OCI-LY7 (cell line): ENCODE data around the gene TSR3. TPM values are rescaled to one million over a fixed set of nuclear protein-coding genes. Genes with fewer than 3 reads are reported as not detected.

Experiments
- BruUV-seq: library from RNA; stranded (reverse); fragments of 400-500 nt; replicated peaks from 2 replicates; lab custom pipeline; 2021; lab: Mats Ljungman, UMichigan
- CTCF ChIA-PET: fragments of 300-600 bp; sonication (Branson Sonifier 250); formaldehyde crosslinking; loops from one replicate; lab custom pipeline; 2022; ENCODE audit warnings: antibody characterized with exemption; ENCODE audit not compliant: unreplicated experiment; lab: Charles Lee
- POLR2A ChIA-PET: fragments of 300-600 bp; sonication (Branson Sonifier 250); formaldehyde crosslinking; loops from one replicate; lab custom pipeline; 2022; ENCODE audit warnings: antibody characterized with exemption; lab: Charles Lee
- DNase-seq: peaks from one replicate; pipeline ENCODE4 v3.0.0-alpha.2; 2015; ENCODE audit warnings: low spot score
- H2AFZ ChIP-seq: fragments of 200-600 bp; sonication (generic), shearing (Covaris generic); 2 replicates; pipeline ENCODE4 v1.6.1; 2014; ENCODE audit warnings: mild to moderate bottlenecking, antibody characterized with exemption, low read length, moderate library complexity
- H3K27ac ChIP-seq: fragments of 200-600 bp; sonication (generic); 2 replicates; pipeline ENCODE4 v1.5.1; 2014; ENCODE audit warnings: mixed run types, low read depth, mild to moderate bottlenecking, moderate library complexity, low read length, inconsistent platforms; ENCODE audit not compliant: poor library complexity, severe bottlenecking
- H3K36me3 ChIP-seq: fragments of 200-600 bp; sonication (generic); 2 replicates; pipeline ENCODE4 v1.6.1; 2014; ENCODE audit warnings: mild to moderate bottlenecking, antibody characterized with exemption, low read length, moderate library complexity, mixed read lengths; ENCODE audit not compliant: insufficient read depth
- H3K4me1 ChIP-seq: fragments of 200-600 bp; sonication (generic); 2 replicates; pipeline ENCODE4 v1.5.1; 2014; ENCODE audit warnings: mild to moderate bottlenecking, low read length; ENCODE audit not compliant: insufficient read depth, poor library complexity, severe bottlenecking
- H3K4me2 ChIP-seq: fragments of 200-600 bp; sonication (generic); 2 replicates; pipeline ENCODE4 v1.6.1; 2014; ENCODE audit warnings: mild to moderate bottlenecking, low read length
- H3K4me3 ChIP-seq: fragments of 200-600 bp; sonication (generic); 2 replicates; pipeline ENCODE4 v1.5.1; 2014; ENCODE audit warnings: mild to moderate bottlenecking, low read depth, low read length; ENCODE audit not compliant: poor library complexity, severe bottlenecking
- H3K79me2 ChIP-seq: fragments of 200-600 bp; sonication (generic); 2 replicates; pipeline ENCODE4 v1.6.1; 2016; ENCODE audit warnings: low read depth, mild to moderate bottlenecking, low read length, moderate library complexity, mixed read lengths; ENCODE audit not compliant: insufficient read depth
- H3K9me2 ChIP-seq: fragments of 200-600 bp; sonication (generic); 2 replicates; pipeline ENCODE4 v1.6.1; 2016; ENCODE audit warnings: mild to moderate bottlenecking, low read length, mixed read lengths; ENCODE audit not compliant: insufficient read depth
- H3K9me3 ChIP-seq: fragments of 200-600 bp; sonication (generic); 2 replicates; pipeline ENCODE4 v1.6.1; 2014; ENCODE audit warnings: mild to moderate bottlenecking, mixed run types, low read length, mixed read lengths
- H4K20me1 ChIP-seq: fragments of 200-600 bp; sonication (generic); 2 replicates; pipeline ENCODE4 v1.6.1; 2014; ENCODE audit warnings: mild to moderate bottlenecking, antibody characterized with exemption, low read length, moderate library complexity, mixed read lengths; ENCODE audit not compliant: insufficient read depth
- EZH2phosphoT487 ChIP-seq: fragments of 200-600 bp; sonication (generic); IDR thresholded peaks from 2 replicates; pipeline ENCODE4 v1.6.1; 2018; ENCODE audit warnings: low read depth, borderline replicate concordance, mild to moderate bottlenecking, mixed run types, antibody characterized with exemption, low read length, moderate library complexity, mixed read lengths
- intact Hi-C: fragments of 100-400 bp; cut with micrococcal nuclease; formaldehyde crosslinking; loops from one replicate; pipeline ENCODE4 v1.10.0; 2022; ENCODE audit not compliant: unreplicated experiment
- total RNA-seq, 2 experiments: library from RNA; depleted of rRNA in 1 of 2; stranded (reverse); fragments of >200 nt in 1 of 2; shearing (Covaris generic) in 1 of 2; gene quantifications; 2 replicates each; pipeline ENCODE4 v1.2.3, GENCODE V29; 2014 to 2022
- TF ChIP-seq, protein P1 (sequence below): fragments of 200-600 bp; sonication (generic); conservative IDR thresholded peaks from 2 replicates; pipeline ENCODE4 v1.5.1; 2014; ENCODE audit warnings: mild to moderate bottlenecking, antibody characterized with exemption, low read length, moderate library complexity, mixed read lengths

The TSR3 gene
- total RNA-seq, 2 experiments from 2014 or later = 47.2 to 75.8 TPM

GRCh38 chr16:1325673-1326371 lies 25.9 kb downstream of the TSR3 start:
- no TSS peak for BruUV-seq
- TF ChIP-seq, protein P1, sequence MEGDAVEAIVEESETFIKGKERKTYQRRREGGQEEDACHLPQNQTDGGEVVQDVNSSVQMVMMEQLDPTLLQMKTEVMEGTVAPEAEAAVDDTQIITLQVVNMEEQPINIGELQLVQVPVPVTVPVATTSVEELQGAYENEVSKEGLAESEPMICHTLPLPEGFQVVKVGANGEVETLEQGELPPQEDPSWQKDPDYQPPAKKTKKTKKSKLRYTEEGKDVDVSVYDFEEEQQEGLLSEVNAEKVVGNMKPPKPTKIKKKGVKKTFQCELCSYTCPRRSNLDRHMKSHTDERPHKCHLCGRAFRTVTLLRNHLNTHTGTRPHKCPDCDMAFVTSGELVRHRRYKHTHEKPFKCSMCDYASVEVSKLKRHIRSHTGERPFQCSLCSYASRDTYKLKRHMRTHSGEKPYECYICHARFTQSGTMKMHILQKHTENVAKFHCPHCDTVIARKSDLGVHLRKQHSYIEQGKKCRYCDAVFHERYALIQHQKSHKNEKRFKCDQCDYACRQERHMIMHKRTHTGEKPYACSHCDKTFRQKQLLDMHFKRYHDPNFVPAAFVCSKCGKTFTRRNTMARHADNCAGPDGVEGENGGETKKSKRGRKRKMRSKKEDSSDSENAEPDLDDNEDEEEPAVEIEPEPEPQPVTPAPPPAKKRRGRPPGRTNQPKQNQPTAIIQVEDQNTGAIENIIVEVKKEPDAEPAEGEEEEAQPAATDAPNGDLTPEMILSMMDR = no peak
- no peak for TF ChIP-seq EZH2phosphoT487
- Histone ChIP-seq H3K9me3 (no peaks in the 10 kb centered on the region), H3K36me3 (peaks cover 51% of the 10 kb centered on the region), H3K4me3 (no peak overlapping the region), H2AFZ (no peak overlapping the region), H3K9me2 (no peaks in the 10 kb centered on the region), H3K79me2 (no peaks in the 10 kb centered on the region), H3K4me2 (no peak overlapping the region), H3K27ac (no peak overlapping the region), H4K20me1 (no peaks in the 10 kb centered on the region), H3K4me1 (peaks cover under 1% of the 10 kb centered on the region)
- DNase-seq = no peak
- ChIA-PET CTCF (no interaction called here), POLR2A (no interaction called here)
- intact Hi-C loops = no loop called here

GRCh38 chr16:1325261-1325660 lies 26.4 kb downstream of the TSR3 start:
- Histone ChIP-seq H3K4me3 (no peak overlapping the region), H3K9me3 (no peaks in the 10 kb centered on the region), H3K79me2 (no peaks in the 10 kb centered on the region), H2AFZ (no peak overlapping the region), H4K20me1 (no peaks in the 10 kb centered on the region), H3K4me1 (no peaks in the 10 kb centered on the region), H3K9me2 (no peaks in the 10 kb centered on the region), H3K4me2 (no peak overlapping the region), H3K36me3 (peaks cover 57% of the 10 kb centered on the region), H3K27ac (no peak overlapping the region)
- intact Hi-C loops = no loop called here
- CTCF ChIA-PET = no interaction called here
- no TSS peak for BruUV-seq
- TF ChIP-seq, protein P1 = no peak
- TF ChIP-seq EZH2phosphoT487 = no peak
- POLR2A ChIA-PET = no interaction called here
- no peak for DNase-seq

GRCh38 chr16:1324286-1324826 lies 27.3 kb downstream of the TSR3 start:
- Histone ChIP-seq H3K4me3 (no peak overlapping the region), H3K9me2 (no peaks in the 10 kb centered on the region), H4K20me1 (no peaks in the 10 kb centered on the region), H2AFZ (no peak overlapping the region), H3K36me3 (peaks cover 66% of the 10 kb centered on the region), H3K27ac (no peak overlapping the region), H3K79me2 (no peaks in the 10 kb centered on the region), H3K4me1 (no peaks in the 10 kb centered on the region), H3K9me3 (no peaks in the 10 kb centered on the region), H3K4me2 (no peak overlapping the region)
- CTCF ChIA-PET = no interaction called here
- TF ChIP-seq, protein P1 = no peak
- TF ChIP-seq EZH2phosphoT487 = no peak
- no TSS peak for BruUV-seq
- intact Hi-C loops = no loop called here
- no peak for DNase-seq
- POLR2A ChIA-PET = no interaction called here
